Measurements from ENCODE around the gene TPK1. TPM values are rescaled to one million over a fixed set of nuclear protein-coding genes. Genes with fewer than 3 reads are reported as not detected.

TPK1 gene
- polyA plus RNA-seq, 1 of the 3 experiments (the other 2 are of a cell fraction): 3.3 TPM

DNA sequence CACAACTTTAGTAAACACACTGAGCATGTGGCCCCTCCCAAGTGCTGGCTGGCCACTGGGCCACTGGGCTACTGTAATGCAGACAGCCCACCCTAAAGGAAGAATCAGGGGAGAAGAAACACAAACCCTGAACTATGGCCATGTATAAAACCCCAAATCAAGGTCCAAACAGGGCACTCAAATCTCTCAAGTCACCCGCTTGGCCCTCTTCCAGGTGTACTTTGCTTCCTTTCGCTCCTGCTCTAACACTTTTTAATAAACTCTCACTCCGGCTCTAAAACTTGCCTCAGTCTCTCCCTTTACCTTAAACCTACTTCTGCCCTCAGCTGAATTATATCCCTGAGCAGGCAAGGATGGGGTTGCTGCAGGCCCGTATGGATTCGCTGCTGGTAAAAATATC, 72.6 kb downstream of the TPK1 start:
- no peaks in the 10 kb centered on the region for H3K9me2 ChIP-seq
- H3K27me3 ChIP-seq (ENCODE audit: insufficient read depth): no peaks in the 10 kb centered on the region
- H3F3A ChIP-seq (replicated peaks; ENCODE audit: insufficient read depth): no peaks in the 10 kb centered on the region
- no peaks in the 10 kb centered on the region for H3K36me3 ChIP-seq (replicated peaks in 1 of 2; ENCODE audit: control insufficient read depth in 1 of 2, insufficient read depth in 2 of 2, low read length in 1 of 2)
- H3K79me2 ChIP-seq (ENCODE audit: insufficient read depth): no peaks in the 10 kb centered on the region
- no peaks in the 10 kb centered on the region for H3K4me1 ChIP-seq (ENCODE audit: control insufficient read depth in 1 of 2, insufficient read depth in 2 of 2, low read depth in 1 of 2, low read length in 1 of 2)
- TF ChIP-seq FOXM1 (IDR thresholded peaks at IDR 0.05; ENCODE audit: low read depth) (no peak), RFX5 (IDR thresholded peaks at IDR 0.05; ENCODE audit: low read length) (no peak), RCOR1 (IDR thresholded peaks at IDR 0.05; ENCODE audit: low read length) (no peak), MEF2A (IDR thresholded peaks at IDR 0.05; ENCODE audit: borderline replicate concordance, low read depth) (no peak), RAD21 (IDR thresholded peaks at IDR 0.05; ENCODE audit: low read length) (no peak), TEAD4 (IDR thresholded peaks at IDR 0.05; ENCODE audit: borderline replicate concordance, insufficient read depth) (no peak), NRF1 (IDR thresholded peaks at IDR 0.05; ENCODE audit: low read depth, low read length) (no peak), CHD2 (IDR thresholded peaks at IDR 0.05; ENCODE audit: low read length, partially characterized antibody) (no peak), ELF1 (IDR thresholded peaks at IDR 0.05) (no peak), RXRA (IDR thresholded peaks at IDR 0.05; ENCODE audit: borderline replicate concordance, low read depth) (no peak), POLR2AphosphoS5 (IDR thresholded peaks at IDR 0.05; ENCODE audit: low read depth, low read length) (no peak), SMC3 (IDR thresholded peaks at IDR 0.05; ENCODE audit: low read depth, low read length) (no peak), GABPA (IDR thresholded peaks at IDR 0.05; ENCODE audit: low read depth) (no peak), SIN3A (IDR thresholded peaks at IDR 0.05; ENCODE audit: borderline replicate concordance, low read depth, low read length) (no peak), TCF12 (IDR thresholded peaks at IDR 0.05) (no peak), NFIC (IDR thresholded peaks at IDR 0.05; ENCODE audit: borderline replicate concordance) (no peak)
- TF ChIP-seq, protein P1, sequence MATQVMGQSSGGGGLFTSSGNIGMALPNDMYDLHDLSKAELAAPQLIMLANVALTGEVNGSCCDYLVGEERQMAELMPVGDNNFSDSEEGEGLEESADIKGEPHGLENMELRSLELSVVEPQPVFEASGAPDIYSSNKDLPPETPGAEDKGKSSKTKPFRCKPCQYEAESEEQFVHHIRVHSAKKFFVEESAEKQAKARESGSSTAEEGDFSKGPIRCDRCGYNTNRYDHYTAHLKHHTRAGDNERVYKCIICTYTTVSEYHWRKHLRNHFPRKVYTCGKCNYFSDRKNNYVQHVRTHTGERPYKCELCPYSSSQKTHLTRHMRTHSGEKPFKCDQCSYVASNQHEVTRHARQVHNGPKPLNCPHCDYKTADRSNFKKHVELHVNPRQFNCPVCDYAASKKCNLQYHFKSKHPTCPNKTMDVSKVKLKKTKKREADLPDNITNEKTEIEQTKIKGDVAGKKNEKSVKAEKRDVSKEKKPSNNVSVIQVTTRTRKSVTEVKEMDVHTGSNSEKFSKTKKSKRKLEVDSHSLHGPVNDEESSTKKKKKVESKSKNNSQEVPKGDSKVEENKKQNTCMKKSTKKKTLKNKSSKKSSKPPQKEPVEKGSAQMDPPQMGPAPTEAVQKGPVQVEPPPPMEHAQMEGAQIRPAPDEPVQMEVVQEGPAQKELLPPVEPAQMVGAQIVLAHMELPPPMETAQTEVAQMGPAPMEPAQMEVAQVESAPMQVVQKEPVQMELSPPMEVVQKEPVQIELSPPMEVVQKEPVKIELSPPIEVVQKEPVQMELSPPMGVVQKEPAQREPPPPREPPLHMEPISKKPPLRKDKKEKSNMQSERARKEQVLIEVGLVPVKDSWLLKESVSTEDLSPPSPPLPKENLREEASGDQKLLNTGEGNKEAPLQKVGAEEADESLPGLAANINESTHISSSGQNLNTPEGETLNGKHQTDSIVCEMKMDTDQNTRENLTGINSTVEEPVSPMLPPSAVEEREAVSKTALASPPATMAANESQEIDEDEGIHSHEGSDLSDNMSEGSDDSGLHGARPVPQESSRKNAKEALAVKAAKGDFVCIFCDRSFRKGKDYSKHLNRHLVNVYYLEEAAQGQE (IDR thresholded peaks at IDR 0.05; ENCODE audit: low read depth, low read length): no peak
- TF ChIP-seq, protein P2, sequence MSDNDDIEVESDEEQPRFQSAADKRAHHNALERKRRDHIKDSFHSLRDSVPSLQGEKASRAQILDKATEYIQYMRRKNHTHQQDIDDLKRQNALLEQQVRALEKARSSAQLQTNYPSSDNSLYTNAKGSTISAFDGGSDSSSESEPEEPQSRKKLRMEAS (IDR thresholded peaks at IDR 0.05; ENCODE audit: low read depth): no peak
- TF ChIP-seq, protein P3, sequence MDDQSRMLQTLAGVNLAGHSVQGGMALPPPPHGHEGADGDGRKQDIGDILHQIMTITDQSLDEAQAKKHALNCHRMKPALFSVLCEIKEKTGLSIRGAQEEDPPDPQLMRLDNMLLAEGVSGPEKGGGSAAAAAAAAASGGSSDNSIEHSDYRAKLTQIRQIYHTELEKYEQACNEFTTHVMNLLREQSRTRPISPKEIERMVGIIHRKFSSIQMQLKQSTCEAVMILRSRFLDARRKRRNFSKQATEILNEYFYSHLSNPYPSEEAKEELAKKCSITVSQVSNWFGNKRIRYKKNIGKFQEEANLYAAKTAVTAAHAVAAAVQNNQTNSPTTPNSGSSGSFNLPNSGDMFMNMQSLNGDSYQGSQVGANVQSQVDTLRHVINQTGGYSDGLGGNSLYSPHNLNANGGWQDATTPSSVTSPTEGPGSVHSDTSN (IDR thresholded peaks at IDR 0.05): no peak
- TF ChIP-seq, protein P4, sequence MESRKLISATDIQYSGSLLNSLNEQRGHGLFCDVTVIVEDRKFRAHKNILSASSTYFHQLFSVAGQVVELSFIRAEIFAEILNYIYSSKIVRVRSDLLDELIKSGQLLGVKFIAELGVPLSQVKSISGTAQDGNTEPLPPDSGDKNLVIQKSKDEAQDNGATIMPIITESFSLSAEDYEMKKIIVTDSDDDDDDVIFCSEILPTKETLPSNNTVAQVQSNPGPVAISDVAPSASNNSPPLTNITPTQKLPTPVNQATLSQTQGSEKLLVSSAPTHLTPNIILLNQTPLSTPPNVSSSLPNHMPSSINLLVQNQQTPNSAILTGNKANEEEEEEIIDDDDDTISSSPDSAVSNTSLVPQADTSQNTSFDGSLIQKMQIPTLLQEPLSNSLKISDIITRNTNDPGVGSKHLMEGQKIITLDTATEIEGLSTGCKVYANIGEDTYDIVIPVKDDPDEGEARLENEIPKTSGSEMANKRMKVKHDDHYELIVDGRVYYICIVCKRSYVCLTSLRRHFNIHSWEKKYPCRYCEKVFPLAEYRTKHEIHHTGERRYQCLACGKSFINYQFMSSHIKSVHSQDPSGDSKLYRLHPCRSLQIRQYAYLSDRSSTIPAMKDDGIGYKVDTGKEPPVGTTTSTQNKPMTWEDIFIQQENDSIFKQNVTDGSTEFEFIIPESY (IDR thresholded peaks at IDR 0.05; ENCODE audit: borderline replicate concordance, low read depth): no peak
- 44% methylated on average over 5 of the region's 5 CpGs for WGBS (ENCODE audit: low lambda C conversion rate)
- H4K20me1 ChIP-seq (ENCODE audit: insufficient read depth): no peaks in the 10 kb centered on the region
- H3K4me3 ChIP-seq (ENCODE audit: low read depth in 2 of 2, low read length in 1 of 2): no peak overlapping the region
- DNase-seq: no peak
- H3K9me3 ChIP-seq: no peaks in the 10 kb centered on the region
- POLR2A ChIA-PET: no interaction called here
- CTCF ChIA-PET: interaction anchor here (1.2 to 1.3 kb wide), 2 partner anchors 24 to 25 kb away, joined by 4 read pairs; no protein-coding TSS in a partner anchor
- H3K4me2 ChIP-seq: no peak overlapping the region
- H3K9ac ChIP-seq: no peak overlapping the region
- no peak overlapping the region for H3K27ac ChIP-seq (ENCODE audit: low read depth in 2 of 2, low read length in 1 of 2)
- H2AFZ ChIP-seq (ENCODE audit: low read depth): no peak overlapping the region
